Erythroblast (primary cell): ENCODE data around the gene TMPRSS7.

Experiments
- GATA1 ChIP-seq: IDR thresholded peaks from 2 replicates; pipeline ENCODE4 v1.6.1; 2011; ENCODE audit warnings: low read depth, mild to moderate bottlenecking, control low read depth, low read length, moderate library complexity
- POLR2A ChIP-seq: IDR thresholded peaks from 2 replicates; pipeline ENCODE4 v1.6.1; 2011; ENCODE audit warnings: mild to moderate bottlenecking, low read length

DNA sequence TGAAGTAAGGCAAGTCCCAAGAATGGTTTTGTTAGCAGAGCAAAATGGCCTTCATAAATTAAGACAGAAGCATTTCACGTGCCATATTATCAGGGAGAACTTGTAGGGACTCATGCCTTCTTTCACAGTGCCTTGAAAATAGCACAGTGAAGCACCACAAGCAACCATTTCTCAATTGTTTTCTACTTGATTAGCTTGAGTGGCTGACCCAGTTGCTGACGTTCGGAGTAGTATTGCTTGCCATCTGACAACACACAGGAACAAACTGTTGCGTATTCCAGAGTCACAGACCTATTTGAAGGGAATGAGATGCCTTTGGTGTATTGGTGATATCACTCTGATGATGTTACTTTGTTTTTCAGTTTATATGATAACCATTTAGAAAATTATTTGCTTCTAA is 48.7 kb downstream of the TMPRSS7 start:
- TF ChIP-seq POLR2A, result no peak
- TF ChIP-seq GATA1, result no peak
